ENCODE results near the gene NRDC.
"Not testable (repeated sequence)": the region's sequence is repeated elsewhere in the genome, so short reads cannot be mapped to it uniquely, and the experiment has no call there.

GRCh38 chr1:51873270-51873669 lies 5.3 kb downstream of the NRDC start:
- not testable (repeated sequence) for TF ChIP-seq CTCF (conservative IDR thresholded peaks at IDR 0.05; ENCODE audit: low read depth in 2 of 2); REST (IDR thresholded peaks at IDR 0.05; ENCODE audit: unreplicated experiment); POLR2AphosphoS5 (IDR thresholded peaks at IDR 0.05; ENCODE audit: low read depth); EZH2phosphoT487 (IDR thresholded peaks at IDR 0.05; ENCODE audit: unreplicated experiment); STAT1 (IDR thresholded peaks at IDR 0.05; ENCODE audit: unreplicated experiment); CREB1 (CRISPR knock-in tag; IDR thresholded peaks at IDR 0.05; ENCODE audit: low read depth); ETS1 (IDR thresholded peaks at IDR 0.05); EZH2 (IDR thresholded peaks at IDR 0.05; ENCODE audit: low read depth, unreplicated experiment); JUNB (IDR thresholded peaks at IDR 0.05; ENCODE audit: unreplicated experiment); ZNF114 (CRISPR knock-in tag; IDR thresholded peaks at IDR 0.05); ZNF462 (CRISPR knock-in tag; IDR thresholded peaks at IDR 0.05); NANOG (IDR thresholded peaks at IDR 0.05; ENCODE audit: borderline replicate concordance); ZNF331 (CRISPR knock-in tag; IDR thresholded peaks at IDR 0.05; ENCODE audit: low read depth)

All from GM23338 (cell line).